T-helper 1 cell (primary cell): ENCODE results near the gene SHISA9.

Source experiments
- DNase-seq, 5 donors: peaks; one replicate each; pipeline ENCODE4 v3.0.0-alpha.2; 2012 to 2020

Gene SHISA9

GRCh38 chr16:12958366-12958765 lies 57.0 kb downstream of the SHISA9 start:
- no peak for DNase-seq

GRCh38 chr16:12959072-12959471 lies 57.7 kb downstream of the SHISA9 start:
- no peak for DNase-seq

GRCh38 chr16:12961626-12962025 lies 60.2 kb downstream of the SHISA9 start:
- DNase-seq: no peak

DNA sequence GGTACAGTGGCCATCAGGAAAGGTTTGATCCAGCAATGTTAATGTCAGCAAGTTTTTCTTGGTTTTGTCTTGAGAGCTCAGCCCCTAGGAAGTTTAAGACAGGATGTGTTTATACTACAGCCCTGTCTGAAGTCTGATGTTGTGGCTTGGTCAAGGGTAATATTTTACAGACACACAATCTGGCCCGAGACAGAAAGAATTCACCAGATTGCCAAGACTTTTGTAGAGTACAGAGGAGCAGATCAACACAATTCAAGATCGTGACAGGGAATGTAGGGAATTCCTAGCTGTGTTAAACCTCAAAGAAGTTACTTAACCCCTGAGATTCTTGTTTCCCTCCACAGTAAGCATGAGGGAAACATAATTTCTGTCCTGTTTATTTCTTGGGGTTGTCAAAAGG lies 63.1 kb downstream of the SHISA9 start:
- DNase-seq: no peak

GRCh38 chr16:12965274-12965804 lies 63.9 kb downstream of the SHISA9 start:
- DNase-seq: no peak

- no peak for DNase-seq
Observed at GRCh38 chr16:12971241-12971640, 69.8 kb downstream of the SHISA9 start.

DNA sequence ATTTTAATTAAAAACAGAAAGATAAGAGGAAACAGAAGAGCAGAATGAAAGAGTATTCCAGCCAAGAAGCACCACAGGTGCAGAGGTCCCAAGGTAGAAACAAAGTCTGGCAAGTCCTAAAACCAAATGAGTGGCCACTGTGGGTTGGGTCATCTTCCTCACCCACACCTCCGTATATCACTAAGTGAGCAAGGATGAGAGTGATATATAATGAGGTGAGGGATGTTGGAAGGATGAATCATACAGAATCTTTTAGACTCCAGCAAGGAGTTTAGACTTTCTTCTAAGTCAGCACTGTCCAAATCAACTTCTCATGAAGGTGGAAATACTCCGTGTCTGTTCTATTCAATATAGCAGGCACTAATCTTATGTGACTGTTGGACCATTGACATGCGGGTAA lies 70.8 kb downstream of the SHISA9 start:
- no peak for DNase-seq

- no peak for DNase-seq
Observed at GRCh38 chr16:12975766-12976165, 74.4 kb downstream of the SHISA9 start.

DNA sequence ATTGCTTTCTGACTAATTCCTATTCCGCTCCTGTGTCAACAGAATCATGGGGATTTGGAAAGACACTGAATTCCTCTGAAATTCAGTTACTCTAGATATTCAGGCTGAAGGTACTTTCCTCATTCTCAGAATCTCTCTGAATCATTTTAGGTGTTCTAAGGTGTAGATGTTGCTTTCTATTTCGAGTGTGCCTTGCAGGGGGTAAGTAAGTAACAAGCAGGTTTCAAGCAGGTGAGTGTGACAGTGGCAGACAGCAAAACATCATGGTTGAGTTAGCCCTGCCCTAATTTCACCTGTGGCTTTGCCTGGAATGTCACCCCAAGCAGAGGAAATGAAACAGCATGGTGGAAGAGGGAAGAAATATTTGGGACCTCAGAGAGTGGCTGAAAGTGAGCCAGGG lies 75.1 kb downstream of the SHISA9 start:
- DNase-seq: no peak

GRCh38 chr16:12976936-12977335 lies 75.5 kb downstream of the SHISA9 start:
- no peak for DNase-seq

GRCh38 chr16:12985516-12985915 lies 84.1 kb downstream of the SHISA9 start:
- DNase-seq: no peak

GRCh38 chr16:12988071-12988470 lies 86.7 kb downstream of the SHISA9 start:
- DNase-seq: no peak

GRCh38 chr16:12992066-12992465 lies 90.7 kb downstream of the SHISA9 start:
- no peak for DNase-seq

DNA sequence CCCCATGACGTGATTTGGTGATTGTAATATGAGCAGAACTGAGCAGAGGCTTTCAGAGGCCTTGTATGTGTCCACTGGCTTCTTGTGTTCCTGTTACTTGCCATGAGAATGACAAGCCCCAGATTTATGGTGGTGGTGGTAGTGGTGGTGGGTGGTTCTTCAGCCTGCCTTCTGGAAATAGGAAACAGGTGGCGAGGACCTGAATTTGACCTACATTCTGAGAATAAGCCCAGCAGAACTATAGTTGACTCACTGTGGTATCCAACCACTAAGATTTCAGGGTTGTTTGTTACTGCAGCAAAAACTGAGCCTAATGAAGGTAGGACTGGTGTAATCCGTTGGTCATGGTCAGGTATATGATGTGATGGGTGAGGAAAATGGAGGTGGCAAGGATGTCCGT lies 93.0 kb downstream of the SHISA9 start:
- DNase-seq: no peak

DNA sequence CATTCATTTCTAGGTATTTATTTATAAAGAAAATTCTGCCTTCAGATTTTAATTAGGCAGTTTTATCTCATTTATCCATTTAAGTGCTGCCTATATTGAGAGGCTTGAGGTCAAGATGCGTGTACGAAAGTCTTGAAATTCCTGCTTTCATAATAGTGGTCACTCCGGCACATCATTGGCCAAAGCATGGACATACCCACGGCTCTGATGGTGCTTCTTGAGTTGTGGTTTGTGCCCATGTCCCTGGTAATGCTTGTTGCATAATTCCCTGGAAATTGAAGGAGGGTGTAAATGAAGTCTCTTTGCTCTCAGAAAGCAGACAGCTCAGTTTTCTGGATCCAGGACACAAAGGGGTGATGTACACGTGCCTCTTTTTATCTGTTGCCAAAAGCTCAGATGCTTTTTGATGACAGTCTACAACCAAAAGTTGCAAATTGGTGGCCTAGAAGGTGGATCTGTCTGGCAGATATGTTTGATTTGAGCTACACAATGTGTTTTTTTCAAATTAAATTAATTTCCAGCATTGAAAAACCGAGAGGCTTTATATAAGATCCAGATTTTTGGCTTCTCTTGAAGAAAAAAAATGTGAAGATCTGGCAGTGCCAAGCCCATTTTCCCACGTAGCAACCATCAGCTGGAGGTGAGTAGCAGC lies 94.4 kb downstream of the SHISA9 start:
- no peak for DNase-seq

GRCh38 chr16:12998361-12999085 lies 97.1 kb downstream of the SHISA9 start:
- DNase-seq: no peak

- no peak for DNase-seq
Observed at GRCh38 chr16:12999368-12999767, 98.0 kb downstream of the SHISA9 start.

DNA sequence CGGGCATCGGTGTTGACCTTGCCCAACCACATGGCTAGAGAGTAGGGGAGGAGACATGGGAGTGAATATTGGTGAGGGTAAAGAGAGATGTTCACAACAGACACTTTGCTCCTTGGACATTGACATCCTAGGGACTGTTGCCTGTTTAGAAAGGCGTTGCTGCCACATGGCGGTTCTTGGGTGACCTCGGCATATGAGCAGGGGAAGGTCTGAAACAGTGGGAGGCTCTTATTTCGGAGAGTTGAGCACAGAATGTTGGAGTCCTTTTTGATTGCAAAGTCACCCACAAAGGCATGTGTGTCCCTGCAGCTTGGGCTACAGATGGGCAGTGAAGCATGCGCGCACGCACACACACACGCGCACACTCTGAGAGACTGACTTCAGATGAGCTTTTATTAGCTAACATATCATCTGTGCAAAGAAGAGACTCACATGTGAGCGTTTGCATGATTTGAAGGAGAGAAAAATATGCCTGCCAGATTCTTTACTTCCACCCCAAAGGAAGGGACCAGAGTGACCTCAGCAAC lies 104.4 kb downstream of the SHISA9 start:
- no peak for DNase-seq

DNA sequence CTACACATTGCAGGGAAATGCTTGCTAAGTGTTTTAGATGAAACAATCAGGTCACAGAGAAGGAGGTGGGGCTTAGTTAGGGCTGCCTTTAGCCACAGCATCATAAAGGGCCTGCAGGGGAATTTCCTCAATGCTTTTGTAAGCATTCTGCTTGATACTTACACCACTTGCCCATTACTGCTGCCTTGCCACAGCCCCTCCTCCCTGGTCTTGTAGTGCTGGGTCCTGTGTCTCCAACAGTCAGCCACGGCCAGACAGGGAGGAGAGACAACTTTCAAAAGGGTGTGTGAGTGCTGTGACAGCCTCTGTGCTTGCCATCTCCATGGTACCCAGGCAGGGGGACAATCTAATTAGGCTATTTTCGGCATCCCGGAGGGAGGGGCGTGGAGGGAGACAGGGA lies 111.2 kb downstream of the SHISA9 start:
- DNase-seq: no peak

DNA sequence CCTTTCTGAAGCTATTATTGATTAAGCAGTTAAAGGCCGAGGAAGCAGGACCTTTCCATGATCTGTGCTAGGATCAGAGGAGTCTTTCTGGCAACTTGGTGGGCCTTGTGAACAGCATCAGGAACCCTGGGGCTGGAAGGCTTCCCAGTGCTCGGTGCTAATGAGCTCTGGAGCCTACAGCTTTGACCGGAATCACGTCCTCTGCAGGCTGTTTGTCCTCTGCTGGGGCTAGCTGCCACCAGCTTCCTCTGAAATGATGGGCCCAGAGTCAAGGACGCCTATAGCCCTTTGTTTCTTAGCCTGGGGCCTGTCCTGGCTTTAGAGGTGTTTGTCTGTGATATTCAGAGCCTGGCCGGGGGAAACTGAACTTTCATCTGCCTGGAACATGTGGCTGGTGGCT lies 111.6 kb downstream of the SHISA9 start:
- DNase-seq: no peak

- DNase-seq: no peak
Observed at GRCh38 chr16:13014476-13014875, 113.1 kb downstream of the SHISA9 start.

GRCh38 chr16:13018026-13018425 lies 116.6 kb downstream of the SHISA9 start:
- DNase-seq: no peak

DNA sequence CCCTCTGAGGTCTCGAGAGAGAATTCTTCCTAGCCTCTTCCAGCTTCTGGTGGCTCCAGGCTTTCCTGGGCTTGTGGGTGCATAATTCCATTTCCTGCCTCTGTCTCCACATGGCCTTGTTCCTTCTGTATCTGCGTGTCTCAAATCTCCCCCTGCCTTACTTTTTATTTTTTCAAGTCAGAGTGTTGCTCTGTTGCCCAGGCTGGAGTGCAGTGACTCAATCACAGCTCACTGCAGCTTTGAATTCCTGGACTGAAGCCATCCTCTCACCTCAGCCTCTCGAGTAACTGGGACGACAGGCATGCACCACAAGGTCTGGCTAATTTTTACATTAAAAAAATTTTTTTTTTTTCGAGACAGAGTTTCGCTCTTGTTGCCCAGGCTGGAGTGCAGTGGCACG lies 120.6 kb downstream of the SHISA9 start:
- DNase-seq: no peak

DNA sequence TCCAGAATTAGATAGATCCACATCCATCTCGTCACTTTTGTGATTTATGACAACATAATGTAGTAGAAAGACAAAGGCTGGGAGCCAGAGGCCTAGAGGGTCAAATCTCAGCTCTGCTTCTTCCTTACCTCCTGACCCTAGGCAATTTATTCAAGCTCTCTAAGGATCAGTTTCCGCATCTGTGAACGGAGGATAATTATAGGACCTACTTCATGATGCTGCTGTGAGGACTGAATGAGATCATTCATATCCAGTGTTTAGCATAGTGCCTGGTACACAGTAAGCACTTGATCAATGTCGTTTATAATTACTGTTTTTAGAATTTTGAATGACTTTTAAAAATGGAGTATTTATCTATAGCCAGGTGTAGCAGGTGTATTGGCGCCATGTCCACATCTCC lies 128.4 kb downstream of the SHISA9 start:
- DNase-seq: no peak
